ENCODE results near the gene GMCL2.
"Not testable (repeated sequence)": the region's sequence is repeated elsewhere in the genome, so short reads cannot be mapped to it uniquely, and the experiment has no call there.

GMCL2 gene

DNA sequence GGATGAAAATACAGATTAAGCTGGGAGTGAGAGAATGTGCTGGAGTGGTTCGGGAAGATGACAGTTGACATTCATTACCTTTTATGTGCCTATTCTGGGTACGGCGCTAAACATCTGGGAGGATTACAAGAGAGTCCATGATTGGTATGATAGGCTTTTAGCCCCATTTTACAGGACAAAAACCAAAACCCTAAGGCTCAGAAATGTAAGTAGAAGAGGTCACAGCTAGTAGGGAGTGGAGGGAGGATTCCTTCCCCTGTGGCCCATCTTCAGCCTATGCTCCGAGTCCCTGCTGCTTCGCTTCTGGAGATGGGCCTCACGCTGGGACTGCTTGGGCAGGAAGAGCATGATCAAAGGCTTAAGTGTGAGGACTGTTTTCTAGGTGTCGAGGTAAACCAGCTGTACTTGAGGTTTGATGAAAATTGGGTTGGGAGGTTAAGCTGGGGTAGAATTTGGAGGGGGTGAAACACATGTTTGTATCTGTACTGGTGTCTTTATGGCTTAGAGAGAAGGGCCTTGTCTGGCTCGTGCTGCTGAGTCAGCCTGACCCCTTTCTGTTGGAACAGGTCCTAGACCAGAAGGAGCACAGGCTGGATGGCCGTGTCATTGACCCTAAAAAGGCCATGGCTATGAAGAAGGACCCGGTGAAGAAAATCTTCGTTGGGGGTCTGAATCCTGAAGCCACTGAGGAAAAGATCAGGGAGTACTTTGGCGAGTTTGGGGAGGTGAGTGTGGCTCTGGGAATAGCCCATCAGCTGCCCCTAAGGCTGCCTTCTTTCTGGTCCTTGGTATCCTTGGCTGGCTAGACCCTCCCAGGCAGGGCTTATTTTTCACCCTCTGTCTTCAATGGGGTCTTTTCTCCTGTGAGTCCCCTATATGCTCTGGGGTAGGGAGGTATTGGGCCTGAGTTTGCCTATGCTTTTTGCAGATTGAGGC, 19.3 kb upstream of the GMCL2 start:
- Mint-ChIP-seq H3K27me3 (peaks cover 4% of the 10 kb centered on the region), H3K4me3 (peak overlapping the region; percentile 86), H3K4me1 (peaks cover 44% of the 10 kb centered on the region), H3K36me3 (peaks cover 60% of the 10 kb centered on the region), H3K27ac (peak overlapping the region; percentile 85), H3K9me3 (no peaks in the 10 kb centered on the region)
- CTCF ChIA-PET, result interaction anchor here (1.2 kb wide), 1 partner anchor 30 kb away, joined by 4 read pairs; no protein-coding TSS in a partner anchor
- DNase-seq, result peak; percentile 32

DNA sequence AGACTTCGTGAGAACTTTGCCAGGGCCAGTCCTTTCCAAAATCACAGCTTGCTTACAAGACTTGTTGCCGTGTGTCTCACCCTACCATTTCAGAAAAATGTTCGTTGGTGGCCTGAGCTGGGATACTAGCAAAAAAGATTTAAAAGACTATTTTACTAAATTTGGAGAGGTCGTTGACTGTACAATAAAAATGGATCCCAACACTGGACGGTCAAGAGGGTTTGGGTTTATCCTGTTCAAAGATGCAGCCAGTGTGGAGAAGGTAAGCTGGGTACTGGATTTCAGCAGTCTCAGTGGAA, 18.5 kb upstream of the GMCL2 start:
- Mint-ChIP-seq H3K27ac (peak overlapping the region; percentile 85), H3K9me3 (no peaks in the 10 kb centered on the region), H3K4me3 (peak overlapping the region; percentile 86), H3K36me3 (peaks cover 54% of the 10 kb centered on the region), H3K27me3 (peaks cover 4% of the 10 kb centered on the region), H3K4me1 (peaks cover 44% of the 10 kb centered on the region)
- CTCF ChIA-PET, result interaction anchor here (1.2 kb wide), 1 partner anchor 30 kb away, joined by 4 read pairs; no protein-coding TSS in a partner anchor
- DNase-seq, result no peak

DNA sequence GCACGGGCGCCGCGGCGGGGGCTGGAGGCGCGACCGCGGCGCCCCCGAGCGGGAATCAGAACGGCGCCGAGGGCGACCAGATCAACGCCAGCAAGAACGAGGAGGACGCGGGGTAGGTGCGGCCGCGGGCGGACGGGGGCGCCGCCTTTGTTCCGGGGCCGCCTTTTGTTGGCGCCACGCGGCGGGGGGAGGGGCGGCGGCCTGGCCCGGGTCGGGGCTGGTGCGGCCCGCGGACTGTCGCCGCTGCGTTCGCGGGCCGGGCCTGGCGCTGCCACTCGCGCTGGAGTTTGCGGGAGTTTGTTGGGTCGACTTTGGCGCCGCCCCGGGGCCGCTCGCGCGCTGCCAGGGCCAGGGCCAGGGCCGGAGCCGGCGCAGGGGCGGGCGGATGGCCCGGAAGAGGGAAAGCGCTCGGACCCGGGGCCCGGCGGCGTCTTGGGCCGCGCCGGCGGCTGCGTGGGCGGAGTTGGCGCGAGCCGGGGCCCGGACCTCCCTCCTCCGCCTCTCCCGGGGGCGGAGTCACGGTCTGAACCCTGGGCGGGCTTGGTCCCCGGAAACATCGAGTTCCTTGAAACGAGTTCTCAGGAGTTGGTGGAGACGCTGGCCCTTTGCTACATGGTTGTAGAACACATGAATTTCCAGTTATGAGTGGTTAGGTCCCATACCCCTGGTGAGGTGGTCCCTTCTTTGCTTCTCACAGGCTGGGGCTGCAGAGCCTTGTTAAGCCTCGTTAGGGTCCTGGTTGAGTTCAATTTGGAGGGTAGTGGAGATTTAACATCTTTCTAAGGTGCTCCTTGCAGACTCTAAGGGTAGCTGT, 18.0 kb upstream of the GMCL2 start:
- Mint-ChIP-seq H3K36me3 (peaks cover 49% of the 10 kb centered on the region), H3K4me3 (peak overlapping the region; percentile 98), H3K4me1 (peaks cover 44% of the 10 kb centered on the region), H3K27me3 (peaks cover 4% of the 10 kb centered on the region), H3K27ac (peak overlapping the region; percentile 85), H3K9me3 (no peaks in the 10 kb centered on the region)
- CTCF ChIA-PET, result interaction anchor here (1.0 to 1.1 kb wide), 2 partner anchors 8 to 56 kb away, joined by 3 to 4 read pairs; no protein-coding TSS in a partner anchor
- DNase-seq, result peak; percentile 87

DNA sequence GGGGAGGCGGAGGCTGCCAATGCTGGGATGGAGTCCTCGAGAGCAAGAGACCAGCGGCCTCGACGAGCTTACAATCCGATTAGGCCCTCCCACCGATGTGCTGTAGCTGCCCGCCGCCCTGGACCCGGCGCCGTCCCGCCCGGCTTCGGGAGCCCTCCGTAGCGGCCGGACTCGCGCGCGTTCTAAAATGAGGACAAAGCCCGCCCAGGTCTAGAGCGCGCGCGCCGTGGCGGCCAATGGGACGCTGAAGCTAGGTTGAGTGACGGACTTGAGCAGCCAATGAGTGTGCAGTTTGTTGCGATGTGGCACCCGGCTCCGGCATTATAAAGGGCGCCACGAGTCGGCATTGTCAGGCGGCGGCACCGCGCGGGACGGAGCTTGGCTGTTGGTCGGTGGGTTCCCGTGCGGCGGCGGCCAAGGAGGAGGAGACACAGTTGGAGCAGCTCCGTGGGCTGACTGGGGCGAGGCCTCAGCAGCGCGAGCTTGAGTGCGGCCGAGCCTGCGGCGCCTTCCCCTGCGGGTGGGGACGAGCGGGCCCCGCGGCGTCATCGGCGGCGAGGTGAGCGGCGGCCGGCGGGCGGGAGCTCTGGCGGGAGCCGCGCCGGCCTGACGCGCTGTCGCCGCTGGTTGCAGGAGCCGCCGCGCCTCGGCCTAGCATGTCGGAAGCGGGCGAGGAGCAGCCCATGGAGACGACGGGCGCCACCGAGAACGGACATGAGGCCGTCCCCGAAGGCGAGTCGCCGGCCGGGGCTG, 17.2 kb upstream of the GMCL2 start, which contains the start of gene HNRNPAB:
HNRNPAB (plus strand) TSS at position 352 of the 753 bp plus-strand sequence; CDS start at position 657, 305 bp downstream.
- H3K4me3 Mint-ChIP-seq, result peak within 1 kb of the TSS; percentile 98
- peak within 1 kb of the TSS; percentile 99 for H3K27ac Mint-ChIP-seq
- peaks cover 4% of the 10 kb centered on the region for H3K27me3 Mint-ChIP-seq
- no peaks in the 10 kb centered on the region for H3K9me3 Mint-ChIP-seq
- peak; percentile 96 for DNase-seq
- CTCF ChIA-PET, result interaction anchor here (1.0 to 1.1 kb wide), 3 partner anchors 9 to 129 kb away, joined by 3 to 4 read pairs (median 4); no protein-coding TSS in a partner anchor
- H3K36me3 Mint-ChIP-seq, result peaks cover 41% of the 10 kb centered on the region
- H3K4me1 Mint-ChIP-seq, result peaks cover 41% of the 10 kb centered on the region

DNA sequence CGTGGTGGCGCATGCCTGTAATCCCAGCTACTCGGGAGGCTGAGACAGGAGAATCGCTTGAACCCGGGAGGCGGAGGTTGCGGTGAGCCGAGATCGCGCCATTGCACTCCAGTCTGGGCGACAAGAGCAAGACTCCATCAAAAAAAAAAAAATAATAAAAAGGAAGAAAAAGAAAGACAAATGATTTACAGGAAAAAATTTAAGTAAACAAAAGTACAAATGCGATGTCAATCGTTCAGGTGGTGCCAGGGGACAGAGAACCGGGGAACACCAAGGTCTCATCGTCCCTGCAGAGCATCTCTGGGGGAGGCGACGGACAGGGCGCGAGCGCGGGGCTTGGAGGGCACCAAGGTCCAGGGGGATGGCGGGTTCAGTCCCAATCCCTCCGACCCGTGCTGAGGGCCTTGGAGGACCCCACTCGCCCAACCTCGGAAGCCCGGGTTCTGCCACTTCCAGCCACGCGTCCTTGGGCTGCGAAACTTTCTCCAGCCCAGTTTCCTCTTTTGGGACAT, 16.6 kb upstream of the GMCL2 start:
- peak overlapping the region; percentile 84 for H3K27ac Mint-ChIP-seq
- peaks cover 34% of the 10 kb centered on the region for H3K36me3 Mint-ChIP-seq
- no peaks in the 10 kb centered on the region for H3K9me3 Mint-ChIP-seq
- CTCF ChIA-PET, result interaction anchor here (1.0 to 1.1 kb wide), 3 partner anchors 9 to 128 kb away, joined by 3 to 4 read pairs (median 4); no protein-coding TSS in a partner anchor
- no peak for DNase-seq
- peaks cover 4% of the 10 kb centered on the region for H3K27me3 Mint-ChIP-seq
- H3K4me3 Mint-ChIP-seq, result peak overlapping the region; percentile 98
- peaks cover 37% of the 10 kb centered on the region for H3K4me1 Mint-ChIP-seq

DNA sequence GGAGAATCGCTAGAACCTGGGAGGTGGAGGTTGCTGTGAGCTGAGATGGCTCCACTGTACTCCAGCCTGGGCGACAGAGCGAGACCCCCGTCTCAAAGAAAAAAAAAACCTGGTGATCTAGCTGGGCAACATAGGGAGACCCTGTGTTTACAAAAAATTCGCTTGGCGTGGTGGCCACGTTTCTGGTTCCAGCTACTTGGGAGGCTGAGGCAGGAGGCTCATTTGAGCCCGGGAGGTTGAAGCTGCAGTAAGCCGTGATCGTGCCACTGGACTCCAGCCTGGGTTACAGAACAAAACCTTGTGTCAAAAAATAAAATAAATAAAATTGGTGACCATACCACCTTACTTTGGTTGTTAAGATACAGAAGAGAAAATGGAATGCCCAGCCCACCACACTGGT, 15.4 kb upstream of the GMCL2 start:
- peaks cover 25% of the 10 kb centered on the region for H3K36me3 Mint-ChIP-seq
- H3K27me3 Mint-ChIP-seq, result peaks cover 7% of the 10 kb centered on the region
- peaks cover 30% of the 10 kb centered on the region for H3K4me1 Mint-ChIP-seq
- CTCF ChIA-PET, result interaction anchor here (0.9 kb wide), 1 partner anchor 32 kb away, joined by 4 read pairs; no protein-coding TSS in a partner anchor
- H3K27ac Mint-ChIP-seq, result no peak overlapping the region
- DNase-seq, result peak; percentile 4
- H3K4me3 Mint-ChIP-seq, result peak overlapping the region; percentile 42
- no peaks in the 10 kb centered on the region for H3K9me3 Mint-ChIP-seq

DNA sequence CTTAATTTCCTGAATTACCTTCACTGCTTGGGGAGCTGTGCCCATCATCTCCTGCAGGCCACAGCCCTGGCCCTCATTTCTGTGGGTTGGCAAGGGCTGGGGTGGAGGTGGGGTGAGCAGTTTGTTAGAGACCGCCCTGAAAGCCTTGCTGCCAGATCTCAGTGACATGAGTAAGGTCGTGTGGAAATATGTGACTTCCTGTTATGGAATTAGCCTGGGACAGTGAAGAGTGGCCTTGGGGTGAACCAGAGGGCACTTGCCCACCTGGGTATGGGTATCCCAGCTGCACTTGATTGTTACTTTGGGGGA, 14.7 kb upstream of the GMCL2 start:
- DNase-seq, result peak; percentile 13
- H3K27ac Mint-ChIP-seq, result no peak overlapping the region
- H3K9me3 Mint-ChIP-seq, result no peaks in the 10 kb centered on the region
- peaks cover 10% of the 10 kb centered on the region for H3K27me3 Mint-ChIP-seq
- CTCF ChIA-PET, result interaction anchor here (0.9 to 1.2 kb wide), 3 partner anchors 19 to 33 kb away, joined by 3 to 4 read pairs (median 3); no protein-coding TSS in a partner anchor
- no peak overlapping the region for H3K4me3 Mint-ChIP-seq
- peaks cover 23% of the 10 kb centered on the region for H3K4me1 Mint-ChIP-seq
- peaks cover 19% of the 10 kb centered on the region for H3K36me3 Mint-ChIP-seq

DNA sequence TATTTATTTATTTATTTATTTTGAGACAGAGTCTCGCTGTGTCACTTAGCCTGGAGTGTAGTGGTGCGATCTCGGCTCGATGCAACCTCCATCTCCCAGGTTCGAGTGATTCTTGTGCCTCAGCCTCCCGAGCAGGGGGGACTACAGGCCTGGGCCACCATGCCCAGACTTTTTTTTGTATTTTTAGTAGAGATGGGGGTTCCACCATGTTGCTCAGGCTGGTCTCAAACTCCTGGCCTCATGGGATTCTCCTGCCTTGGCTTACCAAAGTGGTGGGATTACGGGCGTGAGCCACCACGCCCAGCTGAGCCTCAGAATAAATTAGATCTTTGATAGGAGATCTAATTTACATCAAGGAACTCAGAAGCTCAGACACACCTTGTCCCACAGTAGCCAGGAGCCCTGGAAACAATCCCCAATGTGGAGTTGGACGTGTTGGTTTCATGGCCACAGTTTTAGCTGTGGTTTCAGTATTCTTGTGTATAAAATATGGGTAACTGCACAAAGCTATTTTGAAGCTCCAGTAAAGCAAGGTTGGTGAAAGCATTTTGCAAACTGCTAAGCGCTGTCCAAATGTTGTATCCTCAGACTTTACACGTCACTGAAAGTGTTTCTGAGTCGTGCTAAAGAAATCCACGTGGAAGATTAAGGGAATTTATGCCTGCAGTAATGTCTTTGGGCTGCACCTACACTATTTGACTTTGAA, 14.2 kb upstream of the GMCL2 start:
- CTCF ChIA-PET, result interaction anchor here (0.9 to 1.2 kb wide), 2 partner anchors 19 to 30 kb away, joined by 3 read pairs; no protein-coding TSS in a partner anchor
- DNase-seq, result peak; percentile 10
- no peak overlapping the region for H3K27ac Mint-ChIP-seq
- H3K4me3 Mint-ChIP-seq, result no peak overlapping the region
- peaks cover 18% of the 10 kb centered on the region for H3K4me1 Mint-ChIP-seq
- peaks cover 14% of the 10 kb centered on the region for H3K36me3 Mint-ChIP-seq
- peaks cover 12% of the 10 kb centered on the region for H3K27me3 Mint-ChIP-seq
- H3K9me3 Mint-ChIP-seq, result no peaks in the 10 kb centered on the region

DNA sequence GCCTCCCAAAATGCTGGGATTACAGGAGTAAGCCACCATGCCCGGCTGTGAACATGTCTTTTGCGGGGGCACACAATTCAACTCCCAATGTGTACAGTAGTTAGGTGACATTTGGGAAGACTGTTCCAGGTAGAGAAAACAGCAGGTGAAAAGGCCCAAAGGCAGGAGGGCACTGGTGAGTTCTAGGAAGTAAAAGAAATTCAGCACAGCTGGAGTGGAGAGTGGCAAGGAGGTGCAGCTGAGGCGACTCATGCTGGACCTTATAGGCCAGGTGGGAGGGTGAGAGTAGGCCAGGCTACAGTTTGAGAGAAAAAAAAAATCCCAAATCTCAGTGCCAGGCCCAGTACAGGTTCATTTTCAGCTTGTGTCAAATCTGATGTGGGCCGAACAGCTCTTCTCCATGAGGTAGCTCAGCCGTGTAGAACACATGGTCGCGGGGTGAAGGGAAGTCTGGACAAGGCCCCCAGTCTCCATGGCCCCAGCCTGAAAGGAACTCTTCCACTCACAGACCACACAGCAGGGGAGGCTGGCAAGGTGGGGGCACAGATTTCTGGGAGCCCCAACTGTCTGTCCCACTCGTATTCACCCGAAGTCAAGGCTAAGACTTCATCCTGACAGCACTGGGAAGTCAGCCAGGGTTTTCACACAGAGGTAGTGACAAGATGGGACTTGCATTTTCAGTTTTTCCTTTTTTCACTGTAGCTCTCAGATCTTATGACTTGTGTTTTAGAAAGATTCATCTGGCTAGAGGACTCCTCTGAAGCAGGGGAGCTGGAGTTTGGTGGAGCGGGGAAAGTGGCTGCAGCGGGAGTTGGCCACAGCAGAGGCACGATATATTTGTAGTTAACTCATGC, 12.6 kb upstream of the GMCL2 start:
- peak; percentile 7 for DNase-seq
- H3K36me3 Mint-ChIP-seq, result peaks cover 3% of the 10 kb centered on the region
- H3K27ac Mint-ChIP-seq, result no peak overlapping the region
- no peaks in the 10 kb centered on the region for H3K9me3 Mint-ChIP-seq
- H3K4me1 Mint-ChIP-seq, result peaks cover 12% of the 10 kb centered on the region
- H3K4me3 Mint-ChIP-seq, result no peak overlapping the region
- CTCF ChIA-PET, result no interaction called here
- H3K27me3 Mint-ChIP-seq, result peaks cover 28% of the 10 kb centered on the region

DNA sequence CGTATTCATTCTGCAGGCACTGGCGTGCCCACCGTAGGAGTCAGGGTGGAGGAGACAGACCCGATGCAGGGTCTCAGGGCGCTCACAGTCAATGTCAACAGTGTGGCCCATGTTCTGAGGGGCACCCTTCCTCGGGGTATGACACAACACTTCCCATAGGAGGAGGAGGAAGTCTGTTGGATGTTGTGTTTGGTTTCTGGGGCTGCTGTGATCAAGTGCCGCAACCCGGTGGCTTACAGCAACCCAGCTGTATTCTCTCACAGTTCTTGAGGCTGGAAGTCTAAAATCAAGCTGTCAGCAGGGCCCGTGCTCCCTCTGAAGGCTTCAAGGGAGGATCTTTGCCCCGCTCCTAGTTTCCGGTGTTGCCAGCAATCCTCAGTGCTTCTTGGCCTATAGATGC, 11.5 kb upstream of the GMCL2 start:
- CTCF ChIA-PET, result no interaction called here
- Mint-ChIP-seq H3K4me1 (peaks cover 19% of the 10 kb centered on the region), H3K4me3 (no peak overlapping the region), H3K27ac (no peak overlapping the region), H3K9me3 (no peaks in the 10 kb centered on the region), H3K27me3 (peaks cover 35% of the 10 kb centered on the region), H3K36me3 (no peaks in the 10 kb centered on the region)
- peak; percentile 10 for DNase-seq

DNA sequence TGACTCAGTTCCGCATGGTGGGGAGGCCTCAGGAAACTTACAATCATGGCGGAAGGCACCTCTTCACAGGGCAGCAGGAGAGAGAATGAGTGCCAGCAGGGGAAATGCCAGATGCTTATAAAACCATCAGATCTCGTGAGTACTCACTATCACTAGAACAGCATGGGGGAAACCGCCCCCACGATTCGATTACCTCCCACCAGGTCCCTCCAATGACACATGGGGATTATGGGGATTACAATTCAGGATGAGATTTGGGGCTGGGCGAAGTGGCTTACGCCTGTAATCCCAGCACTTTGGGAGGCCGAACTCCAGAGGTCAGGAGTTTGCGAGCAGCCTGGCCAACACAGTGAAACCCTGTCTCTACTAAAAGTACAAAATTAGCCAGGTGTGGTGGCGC, 11.0 kb upstream of the GMCL2 start:
- peak; percentile 5 for DNase-seq
- H3K4me3 Mint-ChIP-seq, H3K9me3 Mint-ChIP-seq, H3K36me3 Mint-ChIP-seq, CTCF ChIA-PET, H3K27ac Mint-ChIP-seq: not testable (repeated sequence)
- peaks cover 41% of the 10 kb centered on the region for H3K27me3 Mint-ChIP-seq
- peaks cover 23% of the 10 kb centered on the region for H3K4me1 Mint-ChIP-seq

DNA sequence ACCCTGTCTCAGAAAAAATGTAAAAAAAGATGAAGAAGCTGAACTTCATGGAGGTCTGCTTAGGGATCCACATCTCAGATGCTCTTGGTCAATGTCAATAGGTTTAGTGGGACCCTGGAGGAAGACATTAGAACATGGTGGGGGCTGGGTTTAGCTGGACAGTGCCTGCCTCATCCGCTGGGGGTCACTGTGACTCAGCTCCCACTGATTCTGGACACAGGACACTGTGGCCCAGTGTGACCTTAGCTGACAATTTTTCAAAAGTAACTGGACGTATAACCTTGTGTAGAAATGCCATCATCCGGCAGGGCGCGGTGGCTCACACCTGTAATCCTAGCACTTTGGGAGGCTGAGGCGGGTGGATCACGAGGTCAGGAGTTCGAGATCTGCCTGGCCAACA, 9.8 kb upstream of the GMCL2 start:
- CTCF ChIA-PET, result no interaction called here
- H3K27me3 Mint-ChIP-seq, result peaks cover 52% of the 10 kb centered on the region
- H3K36me3 Mint-ChIP-seq, result no peaks in the 10 kb centered on the region
- no peaks in the 10 kb centered on the region for H3K9me3 Mint-ChIP-seq
- peaks cover 21% of the 10 kb centered on the region for H3K4me1 Mint-ChIP-seq
- DNase-seq, result peak; percentile 8
- H3K27ac Mint-ChIP-seq, result no peak overlapping the region
- H3K4me3 Mint-ChIP-seq, result no peak overlapping the region

Measured in activated naive CD4-positive, alpha-beta T cell treated with anti-CD3 and anti-CD28 coated beads, Interleukin-2, amount 10 ng/mL, durations not matched to agents 7 days and 5 days (primary cell).